GM18951 (cell line): Measurements from ENCODE around the gene PPARA.

ENCODE experiments used
- POLR2A ChIP-seq: IDR thresholded peaks from 4 replicates; pipeline ENCODE4 v1.6.1; 2011; ENCODE audit warnings: mild to moderate bottlenecking; ENCODE audit not compliant: insufficient read length, insufficient read depth; ENCODE audit errors: extremely low read depth
- in situ Hi-C: fragments of 300-500 bp; cut with MboI; formaldehyde crosslinking; loops from one replicate; pipeline ENCODE4 v1.12.0; 2022; ENCODE audit warnings: low sequenced_read_pairs, mixed read lengths, inconsistent platforms; ENCODE audit not compliant: unreplicated experiment

The PPARA gene

GRCh38 chr22:46273432-46274148 lies 123.3 kb downstream of the PPARA start:
- in situ Hi-C loops = no loop called here
- no peak for TF ChIP-seq POLR2A

GRCh38 chr22:46274381-46274780 lies 124.1 kb downstream of the PPARA start:
- in situ Hi-C loops = no loop called here
- TF ChIP-seq POLR2A = no peak

- in situ Hi-C loops = no loop called here
- TF ChIP-seq POLR2A = no peak
Observed at GRCh38 chr22:46275455-46276122, 125.3 kb downstream of the PPARA start.

GRCh38 chr22:46276563-46276962 lies 126.2 kb downstream of the PPARA start:
- no peak for TF ChIP-seq POLR2A
- in situ Hi-C loops = no loop called here

GRCh38 chr22:46278656-46279645 lies 128.6 kb downstream of the PPARA start:
- TF ChIP-seq POLR2A = no peak
- in situ Hi-C loops = no loop called here

- TF ChIP-seq POLR2A = no peak
- in situ Hi-C loops = no loop called here
Observed at GRCh38 chr22:46280063-46280817, 129.9 kb downstream of the PPARA start.

GRCh38 chr22:46280999-46281623 lies 130.8 kb downstream of the PPARA start:
- in situ Hi-C loops = no loop called here
- no peak for TF ChIP-seq POLR2A

- in situ Hi-C loops = no loop called here
- no peak for TF ChIP-seq POLR2A
Observed at GRCh38 chr22:46281866-46282678, 131.7 kb downstream of the PPARA start.

GRCh38 chr22:46286006-46286405 lies 135.7 kb downstream of the PPARA start:
- TF ChIP-seq POLR2A = no peak
- in situ Hi-C loops = no loop called here

GRCh38 chr22:46286941-46287872 lies 136.9 kb downstream of the PPARA start:
- in situ Hi-C loops = no loop called here

GRCh38 chr22:46287873-46288751 lies 137.8 kb downstream of the PPARA start:
- in situ Hi-C loops = no loop called here
- TF ChIP-seq POLR2A = peak; percentile 83

More at GRCh38 chr22:46286941-46287872, 136.9 kb downstream of the PPARA start:
- no peak for TF ChIP-seq POLR2A
